Fibroblast of skin of right quadriceps (primary cell): ENCODE measurements around the gene ATXN2.
"Not testable (repeated sequence)": the region's sequence is repeated elsewhere in the genome, so short reads cannot be mapped to it uniquely, and the experiment has no call there.

Experiments used
- DNase-seq: peaks from one replicate; pipeline ENCODE4 v3.0.0-alpha.2; 2013

ATXN2 gene

GRCh38 chr12:111598637-111599452 is at the start of gene ATXN2:
Gene ATXN2, minus strand, starts transcription at chr12:111599315. Its CDS starts 281 bp downstream, at chr12:111599034.
- no peak for DNase-seq

GRCh38 chr12:111645433-111645832 is 46.3 kb upstream of the ATXN2 start:
- DNase-seq, result no peak

GRCh38 chr12:111643427-111643826 is 44.3 kb upstream of the ATXN2 start:
- no peak for DNase-seq

GRCh38 chr12:111642681-111643426 is 43.7 kb upstream of the ATXN2 start:
- no peak for DNase-seq

- DNase-seq, result no peak
Measured at GRCh38 chr12:111640506-111640905, 41.4 kb upstream of the ATXN2 start.

GRCh38 chr12:111638556-111638955 is 39.4 kb upstream of the ATXN2 start:
- no peak for DNase-seq

GRCh38 chr12:111636209-111636945 is 37.3 kb upstream of the ATXN2 start:
- peak; percentile 86 for DNase-seq

- peak; percentile 19 for DNase-seq
Measured at GRCh38 chr12:111635524-111635923, 36.4 kb upstream of the ATXN2 start.

GRCh38 chr12:111628505-111629260 is 29.6 kb upstream of the ATXN2 start:
- no peak for DNase-seq

GRCh38 chr12:111626230-111626629 is 27.1 kb upstream of the ATXN2 start:
- DNase-seq, result no peak

GRCh38 chr12:111624540-111624939 is 25.4 kb upstream of the ATXN2 start:
- DNase-seq, result no peak

GRCh38 chr12:111617841-111618240 is 18.7 kb upstream of the ATXN2 start:
- DNase-seq, result not testable (repeated sequence)

GRCh38 chr12:111616177-111616623 is 17.1 kb upstream of the ATXN2 start:
- DNase-seq, result no peak

GRCh38 chr12:111607239-111607638 is 8.1 kb upstream of the ATXN2 start:
- no peak for DNase-seq

GRCh38 chr12:111606767-111607230 is 7.7 kb upstream of the ATXN2 start:
- no peak for DNase-seq

GRCh38 chr12:111605911-111606766 is 7.0 kb upstream of the ATXN2 start:
- peak; percentile 16 for DNase-seq

GRCh38 chr12:111602857-111603256 is 3.7 kb upstream of the ATXN2 start:
- not testable (repeated sequence) for DNase-seq

- DNase-seq, result no peak
Measured at GRCh38 chr12:111602348-111602747, 3.2 kb upstream of the ATXN2 start.

- not testable (repeated sequence) for DNase-seq
Measured at GRCh38 chr12:111600986-111601385, 1.9 kb upstream of the ATXN2 start.

GRCh38 chr12:111600205-111600642 is 1.1 kb upstream of the ATXN2 start:
- no peak for DNase-seq
